ENCODE data around the gene FAM221B.

The FAM221B gene

DNA sequence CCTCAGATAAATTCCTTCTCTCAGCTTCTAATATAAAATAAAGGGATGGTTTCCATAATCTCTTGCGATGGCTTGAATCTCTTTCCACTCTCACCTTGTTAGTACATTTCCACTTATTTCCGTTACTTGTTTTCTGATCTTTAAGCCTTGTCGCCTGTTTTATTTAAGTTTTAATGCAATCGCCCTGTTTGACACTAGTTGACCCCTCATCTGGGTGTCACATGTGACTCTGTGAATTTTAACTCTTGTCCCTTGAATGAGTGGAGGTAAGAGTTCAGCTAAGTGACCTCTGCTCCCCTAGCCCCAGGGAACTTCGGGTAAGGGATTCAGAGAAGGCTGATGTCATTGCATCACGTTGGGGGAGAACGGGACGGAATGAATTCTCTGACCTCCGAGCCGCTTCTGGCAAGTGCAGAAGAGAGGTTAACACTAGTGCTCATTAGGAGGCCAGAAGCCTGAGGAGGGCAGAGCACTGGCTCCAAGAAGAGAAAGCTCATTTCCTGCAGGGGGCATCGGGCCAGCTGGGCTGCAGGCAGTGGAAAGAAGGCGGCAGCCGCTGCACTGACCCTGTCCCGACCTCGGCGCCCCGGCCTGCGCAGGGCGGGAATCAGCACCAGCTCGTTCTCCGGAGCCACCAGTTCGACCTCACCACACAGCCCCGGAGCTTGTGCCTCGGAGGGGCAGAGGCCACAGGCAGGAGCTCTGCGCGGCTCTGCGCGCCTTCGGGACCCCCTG is 14.3 kb downstream of the FAM221B start:
- H3K4me3 Mint-ChIP-seq, result peak overlapping the region; percentile 94
- no peaks in the 10 kb centered on the region for H3K27me3 Mint-ChIP-seq
- H3K9me3 Mint-ChIP-seq, result no peaks in the 10 kb centered on the region
- no peaks in the 10 kb centered on the region for H3K36me3 Mint-ChIP-seq (ENCODE audit: low read depth)
- H3K4me1 Mint-ChIP-seq (ENCODE audit: low read depth), result peaks cover 52% of the 10 kb centered on the region
- H3K27ac Mint-ChIP-seq, result peak overlapping the region; percentile 98

DNA sequence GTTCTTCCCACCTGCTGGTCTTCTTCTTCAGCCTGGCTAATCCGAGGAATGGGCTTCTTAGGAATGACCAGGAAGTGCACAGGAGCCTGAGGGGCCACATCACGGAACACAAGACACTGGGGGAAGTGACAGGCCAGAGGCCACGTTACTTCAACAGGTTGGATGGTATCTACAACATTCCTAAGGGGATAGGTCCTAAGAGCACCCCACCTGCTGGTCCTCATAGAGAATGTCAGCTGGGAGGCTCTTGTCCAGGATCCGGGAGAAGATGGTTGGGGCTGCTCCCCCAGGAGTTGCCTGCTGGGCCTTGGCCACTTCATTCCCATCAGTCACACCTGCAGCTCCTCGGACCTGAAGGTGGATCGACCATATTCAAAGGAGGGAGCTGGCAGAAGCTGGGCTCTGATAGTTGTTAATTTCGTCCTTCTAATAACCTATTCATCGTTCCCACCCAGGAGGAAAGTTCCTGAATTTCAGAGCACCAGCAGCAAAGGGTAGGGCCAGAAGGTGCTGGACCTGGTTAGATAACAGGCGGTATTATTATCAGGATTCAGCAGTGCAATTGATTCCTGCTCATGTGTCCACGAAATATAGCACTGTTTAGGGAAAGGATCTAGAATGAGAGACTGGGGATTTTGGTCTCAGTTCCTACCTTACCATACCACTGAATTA is 15.0 kb downstream of the FAM221B start:
- Mint-ChIP-seq H3K36me3 (ENCODE audit: low read depth) (no peaks in the 10 kb centered on the region), H3K27ac (peak overlapping the region; percentile 84), H3K4me1 (ENCODE audit: low read depth) (peaks cover 52% of the 10 kb centered on the region), H3K27me3 (no peaks in the 10 kb centered on the region), H3K4me3 (peak overlapping the region; percentile 94), H3K9me3 (no peaks in the 10 kb centered on the region)

GRCh38 chr9:35812025-35812602 is 16.4 kb downstream of the FAM221B start, which contains the start of gene SPAG8:
Gene SPAG8, minus strand, starts transcription at chr9:35812262. Its CDS starts 115 bp downstream, at chr9:35812147.
- peaks cover 52% of the 10 kb centered on the region for H3K4me1 Mint-ChIP-seq (ENCODE audit: low read depth)
- no peaks in the 10 kb centered on the region for H3K9me3 Mint-ChIP-seq
- peak within 1 kb of the TSS; percentile 85 for H3K4me3 Mint-ChIP-seq
- H3K36me3 Mint-ChIP-seq (ENCODE audit: low read depth), result peaks cover 5% of the 10 kb centered on the region
- H3K27me3 Mint-ChIP-seq, result no peaks in the 10 kb centered on the region
- peak within 1 kb of the TSS; percentile 94 for H3K27ac Mint-ChIP-seq

- Mint-ChIP-seq H3K4me3 (peak overlapping the region; percentile 85), H3K9me3 (no peaks in the 10 kb centered on the region), H3K27ac (peak overlapping the region; percentile 94), H3K4me1 (ENCODE audit: low read depth) (peaks cover 52% of the 10 kb centered on the region), H3K27me3 (no peaks in the 10 kb centered on the region), H3K36me3 (ENCODE audit: low read depth) (peaks cover 5% of the 10 kb centered on the region)
These were observed 17.0 kb downstream of the FAM221B start for GRCh38 chr9:35811381-35812024.

DNA sequence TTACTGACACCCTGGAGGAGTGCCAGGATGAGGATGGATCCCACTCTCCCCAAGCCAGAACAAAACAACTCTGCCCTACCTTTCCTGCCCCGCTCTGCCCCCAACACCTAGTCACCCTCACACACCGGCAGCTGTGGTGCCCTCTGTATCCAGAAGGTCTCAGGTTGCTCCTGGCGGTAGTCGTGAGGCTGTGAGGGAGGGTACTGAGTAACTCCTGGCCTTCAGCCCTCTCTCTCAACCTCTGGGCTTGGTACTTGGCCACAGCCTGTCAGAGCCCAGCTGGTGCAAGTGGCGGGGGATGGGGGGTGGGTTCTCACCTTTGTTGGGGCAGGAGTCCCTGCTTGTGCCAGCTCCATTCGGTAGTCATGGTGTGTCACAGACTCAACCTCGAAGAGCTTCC is 18.4 kb downstream of the FAM221B start:
- Mint-ChIP-seq H3K4me1 (ENCODE audit: low read depth) (peaks cover 46% of the 10 kb centered on the region), H3K36me3 (ENCODE audit: low read depth) (peaks cover 5% of the 10 kb centered on the region), H3K27me3 (no peaks in the 10 kb centered on the region), H3K4me3 (no peak overlapping the region), H3K27ac (no peak overlapping the region), H3K9me3 (no peaks in the 10 kb centered on the region)

- no peak overlapping the region for H3K27ac Mint-ChIP-seq
- peaks cover 36% of the 10 kb centered on the region for H3K4me1 Mint-ChIP-seq (ENCODE audit: low read depth)
- H3K4me3 Mint-ChIP-seq, result no peak overlapping the region
- H3K36me3 Mint-ChIP-seq (ENCODE audit: low read depth), result peaks cover 5% of the 10 kb centered on the region
- H3K27me3 Mint-ChIP-seq, result no peaks in the 10 kb centered on the region
- H3K9me3 Mint-ChIP-seq, result no peaks in the 10 kb centered on the region
These were observed 20.1 kb downstream of the FAM221B start for GRCh38 chr9:35808433-35808832.

- Mint-ChIP-seq H3K9me3 (no peaks in the 10 kb centered on the region), H3K4me1 (ENCODE audit: low read depth) (peaks cover 16% of the 10 kb centered on the region), H3K36me3 (ENCODE audit: low read depth) (peaks cover 16% of the 10 kb centered on the region), H3K27ac (no peak overlapping the region), H3K27me3 (no peaks in the 10 kb centered on the region), H3K4me3 (no peak overlapping the region)
These were observed 22.4 kb downstream of the FAM221B start for GRCh38 chr9:35806101-35806500.

DNA sequence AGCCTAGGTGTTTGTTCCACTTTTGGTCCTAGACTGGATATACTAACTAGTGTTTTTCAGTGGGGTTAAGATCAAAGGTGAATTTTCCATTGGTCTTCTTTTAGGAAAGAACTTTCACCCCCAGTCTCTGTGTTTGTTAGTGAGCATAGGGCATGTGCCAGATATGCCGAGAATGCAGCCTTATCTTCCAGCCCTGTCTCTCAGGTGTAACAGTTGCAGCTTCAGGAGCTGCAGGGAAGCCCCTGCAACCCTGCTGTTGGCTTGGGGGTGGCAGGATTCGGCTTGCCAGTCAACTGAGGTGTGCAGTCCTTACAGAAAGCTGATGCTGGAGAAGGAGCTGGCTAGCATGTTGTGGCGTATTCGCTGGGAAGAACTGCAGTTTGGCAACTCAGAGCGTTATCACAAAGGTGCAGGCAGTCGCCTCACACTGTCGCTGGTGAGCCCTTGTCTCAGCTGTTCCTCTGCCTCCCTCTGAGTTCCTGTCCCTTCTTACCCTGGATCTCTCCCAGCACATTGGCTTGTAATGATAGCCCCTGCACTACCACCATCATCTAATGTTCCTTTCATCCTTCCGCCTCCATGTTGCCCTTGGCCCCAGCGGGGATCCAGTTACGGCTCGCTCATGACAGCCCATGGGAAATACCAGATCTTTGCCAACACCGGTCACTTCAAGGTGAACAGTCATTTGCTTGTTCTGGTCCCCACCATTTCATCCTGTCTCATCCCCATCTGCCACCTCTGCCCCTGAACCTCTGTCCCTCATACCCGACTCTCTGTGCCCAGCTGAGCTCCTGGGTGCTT is 27.0 kb downstream of the FAM221B start:
- Mint-ChIP-seq H3K27me3 (no peaks in the 10 kb centered on the region), H3K9me3 (no peaks in the 10 kb centered on the region), H3K36me3 (ENCODE audit: low read depth) (peaks cover 26% of the 10 kb centered on the region), H3K4me1 (ENCODE audit: low read depth) (peaks cover 26% of the 10 kb centered on the region), H3K4me3 (no peak overlapping the region), H3K27ac (peak overlapping the region; percentile 17)

GRCh38 chr9:35800530-35800929 is 28.0 kb downstream of the FAM221B start:
- Mint-ChIP-seq H3K9me3 (no peaks in the 10 kb centered on the region), H3K27me3 (no peaks in the 10 kb centered on the region), H3K27ac (no peak overlapping the region), H3K4me3 (no peak overlapping the region), H3K36me3 (ENCODE audit: low read depth) (peaks cover 26% of the 10 kb centered on the region), H3K4me1 (ENCODE audit: low read depth) (peaks cover 26% of the 10 kb centered on the region)

DNA sequence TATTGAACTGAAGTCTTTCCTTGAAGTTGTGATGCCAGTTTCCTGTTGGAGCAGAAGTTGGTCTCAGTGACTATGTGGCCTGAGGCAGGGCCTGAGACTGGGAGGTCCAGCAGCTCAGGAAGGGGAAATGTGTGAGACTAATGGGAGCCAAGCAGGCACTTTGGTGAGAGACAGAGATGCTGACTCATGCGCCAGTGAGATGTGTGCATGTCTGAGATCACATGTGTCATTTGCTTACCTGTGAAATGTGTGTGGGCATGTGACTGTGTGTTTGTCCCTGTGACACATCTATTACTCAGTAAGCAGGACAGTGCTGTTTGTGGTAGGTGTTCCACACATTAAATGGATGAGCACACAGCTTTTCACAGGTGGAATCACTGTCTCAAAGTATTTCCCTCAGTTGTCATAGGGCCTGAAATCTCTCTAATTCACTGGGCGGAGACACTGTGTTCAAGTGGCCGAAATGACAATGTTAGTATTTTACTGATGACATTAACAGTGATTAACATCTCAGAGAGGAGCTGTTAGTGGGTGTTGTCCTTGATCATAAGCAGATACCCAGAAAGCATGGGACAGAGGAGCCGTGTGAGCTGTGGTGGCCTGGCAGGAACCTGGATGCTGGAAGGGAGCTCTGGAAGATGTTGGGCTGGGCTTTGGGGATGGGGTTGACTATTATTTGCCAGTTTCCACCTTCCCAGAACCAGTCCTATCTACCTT is 29.7 kb downstream of the FAM221B start:
- H3K9me3 Mint-ChIP-seq, result no peaks in the 10 kb centered on the region
- no peak overlapping the region for H3K4me3 Mint-ChIP-seq
- H3K27ac Mint-ChIP-seq, result peak overlapping the region; percentile 71
- peaks cover 26% of the 10 kb centered on the region for H3K36me3 Mint-ChIP-seq (ENCODE audit: low read depth)
- H3K27me3 Mint-ChIP-seq, result no peaks in the 10 kb centered on the region
- peaks cover 26% of the 10 kb centered on the region for H3K4me1 Mint-ChIP-seq (ENCODE audit: low read depth)

DNA sequence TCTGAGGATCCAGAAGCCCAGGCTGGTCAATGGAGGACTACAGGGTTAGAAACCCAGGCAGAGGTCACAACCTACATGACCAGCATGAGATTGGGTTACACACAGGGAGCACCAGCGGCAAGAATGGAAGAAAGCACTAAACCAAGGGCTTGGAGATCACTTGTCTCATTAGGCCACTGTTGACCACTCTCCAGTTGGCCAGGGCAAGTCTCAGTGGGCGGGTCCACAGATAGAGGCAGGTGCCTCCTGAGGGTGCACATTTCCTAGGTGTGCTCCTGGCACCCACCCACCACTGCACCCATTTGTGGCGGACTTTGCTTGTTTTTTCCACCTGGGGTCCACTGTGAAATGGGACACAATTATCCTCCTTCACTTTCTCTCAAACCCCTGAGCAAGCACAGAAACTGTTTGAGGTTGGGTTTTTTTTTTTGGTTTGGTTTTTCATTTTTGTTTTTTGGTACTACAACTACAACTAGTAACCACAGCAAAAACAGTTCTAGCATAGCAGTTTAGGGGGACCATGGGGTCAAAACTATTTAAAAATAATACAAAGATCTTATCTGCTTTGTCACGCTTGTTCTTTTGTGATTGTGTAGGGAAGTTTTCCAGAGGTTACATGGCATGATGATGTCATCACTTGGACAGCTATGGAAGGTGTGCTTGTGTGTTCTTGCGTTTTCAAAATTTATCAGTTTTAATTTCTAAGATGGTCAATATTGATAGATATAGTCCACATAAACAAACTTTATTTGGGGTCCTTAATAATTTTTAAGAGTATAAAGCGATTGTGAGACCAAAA is 31.0 kb downstream of the FAM221B start:
- peaks cover 26% of the 10 kb centered on the region for H3K4me1 Mint-ChIP-seq (ENCODE audit: low read depth)
- no peak overlapping the region for H3K27ac Mint-ChIP-seq
- H3K9me3 Mint-ChIP-seq, result no peaks in the 10 kb centered on the region
- H3K4me3 Mint-ChIP-seq, result no peak overlapping the region
- H3K36me3 Mint-ChIP-seq (ENCODE audit: low read depth), result peaks cover 23% of the 10 kb centered on the region
- H3K27me3 Mint-ChIP-seq, result no peaks in the 10 kb centered on the region

GRCh38 chr9:35795695-35796094 is 32.8 kb downstream of the FAM221B start:
- no peaks in the 10 kb centered on the region for H3K27me3 Mint-ChIP-seq
- H3K36me3 Mint-ChIP-seq (ENCODE audit: low read depth), result peaks cover 10% of the 10 kb centered on the region
- peaks cover 26% of the 10 kb centered on the region for H3K4me1 Mint-ChIP-seq (ENCODE audit: low read depth)
- H3K4me3 Mint-ChIP-seq, result no peak overlapping the region
- H3K27ac Mint-ChIP-seq, result no peak overlapping the region
- H3K9me3 Mint-ChIP-seq, result no peaks in the 10 kb centered on the region

DNA sequence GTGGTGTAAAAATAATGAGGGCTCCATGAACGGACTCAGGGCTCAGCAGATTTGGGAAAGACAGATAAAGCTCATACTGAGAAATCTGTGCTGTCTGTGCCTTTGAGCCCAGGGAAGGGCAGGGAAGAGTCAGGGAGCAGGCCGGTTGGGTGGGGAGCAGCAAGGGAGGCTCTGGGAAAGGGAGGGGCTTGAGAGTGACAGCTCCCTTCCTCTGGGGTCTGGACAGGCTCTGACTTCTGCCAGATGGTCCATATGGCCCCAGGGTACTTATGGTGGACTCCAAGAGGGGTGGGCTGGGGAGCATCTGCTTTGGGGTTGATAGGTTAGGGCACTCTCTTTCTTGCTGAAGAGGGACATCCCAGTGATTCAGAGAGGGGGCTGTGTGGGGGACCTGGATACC is 35.1 kb downstream of the FAM221B start:
- Mint-ChIP-seq H3K4me1 (ENCODE audit: low read depth) (peaks cover 15% of the 10 kb centered on the region), H3K27ac (no peak overlapping the region), H3K9me3 (no peaks in the 10 kb centered on the region)

More for the DNA sequence above, 35.1 kb downstream of the FAM221B start:
- no peaks in the 10 kb centered on the region for H3K27me3 Mint-ChIP-seq
- H3K4me3 Mint-ChIP-seq, result no peak overlapping the region
- H3K36me3 Mint-ChIP-seq (ENCODE audit: low read depth), result peaks cover 9% of the 10 kb centered on the region
